GM12878 (cell line): ENCODE results near the gene MRPS5. TPM values are rescaled to one million over a fixed set of nuclear protein-coding genes. Genes with fewer than 3 reads are reported as not detected.

Experiments
- ATAC-seq: fragments of 200-7000 bp; cut with Tn5 transposase; 3 replicates; pipeline ENCODE4 v1.9.1; 2020; ENCODE audit warnings: mild to moderate bottlenecking, moderate library complexity
- BruUV-seq: library from RNA; stranded (reverse); fragments of 400-500 nt; replicated peaks from 2 replicates; lab custom pipeline; 2021; lab: Mats Ljungman, UMichigan
- CTCF ChIA-PET: fragments of 300-600 bp; sonication (Branson Sonifier 250); formaldehyde crosslinking; extraction: SDS; loops from one replicate; lab custom pipeline; 2021; ENCODE audit warnings: inconsistent platforms; lab: Yijun Ruan, JAX
- POLR2A ChIA-PET: fragments of 350-600 bp; formaldehyde crosslinking; extraction: SDS; loops from one replicate; lab custom pipeline; 2021; ENCODE audit warnings: inconsistent platforms; lab: Charles Lee
- RAD21 ChIA-PET: fragments of 300-600 bp; sonication (Branson Sonifier 250); formaldehyde crosslinking; loops from one replicate; lab custom pipeline; 2023; ENCODE audit warnings: antibody characterized with exemption; ENCODE audit not compliant: unreplicated experiment; lab: Charles Lee
- SMC1A ChIA-PET: fragments of 300-600 bp; sonication (Branson Sonifier 250); formaldehyde crosslinking; loops from one replicate; lab custom pipeline; 2023; ENCODE audit not compliant: unreplicated experiment, uncharacterized antibody; lab: Charles Lee
- DNase-seq: peaks from one replicate; pipeline ENCODE4 v3.0.0-alpha.2; 2011; ENCODE audit warnings: low read depth, low spot score
- FAIRE-seq: peaks from 3 replicates; lab custom pipeline; 2011; peaks lifted over from hg19 to GRCh38; lab: Jason Lieb, UNC
- H2AFZ ChIP-seq: 2 replicates; pipeline ENCODE4 v1.6.0; 2011; ENCODE audit warnings: low read depth, low read length, control low read depth; ENCODE audit not compliant: control insufficient read depth
- H3K27ac ChIP-seq: 2 replicates; pipeline ENCODE4 v1.5.1; 2011; ENCODE audit warnings: control low read depth; ENCODE audit not compliant: control insufficient read depth, insufficient read depth
- H3K27me3 ChIP-seq, 2 experiments: replicated peaks in 1 of 2; 2 replicates each; pipeline versions ENCODE4 v1.6.0 to v1.6.1; 2011; ENCODE audit warnings: low read length in 1 of 2; ENCODE audit not compliant: control insufficient read depth in 2 of 2, insufficient read depth in 2 of 2
- H3K36me3 ChIP-seq, 2 experiments: 2 replicates each; pipeline ENCODE4 v1.5.1; 2011; ENCODE audit warnings: low read length in 1 of 2; ENCODE audit not compliant: control insufficient read depth in 2 of 2, insufficient read depth in 2 of 2
- H3K4me1 ChIP-seq: 2 replicates; pipeline ENCODE4 v1.6.1; 2011; ENCODE audit warnings: mild to moderate bottlenecking, low read length, moderate library complexity, mixed read lengths; ENCODE audit not compliant: control insufficient read depth, insufficient read depth
- H3K4me2 ChIP-seq: 2 replicates; pipeline ENCODE4 v1.6.0; 2011; ENCODE audit warnings: control low read depth; ENCODE audit not compliant: control insufficient read depth, insufficient read depth
- H3K4me3 ChIP-seq: fragments of 200-600 bp; sonication (generic); 2 replicates; pipeline ENCODE4 v1.5.1; 2016
- H3K79me2 ChIP-seq: 2 replicates; pipeline ENCODE4 v1.6.0; 2011; ENCODE audit warnings: low read length; ENCODE audit not compliant: control insufficient read depth, insufficient read depth
- H3K9ac ChIP-seq: 2 replicates; pipeline ENCODE4 v1.8.0; 2011; ENCODE audit warnings: low read length, control low read depth, mixed read lengths; ENCODE audit not compliant: control insufficient read depth, insufficient read depth
- H3K9me3 ChIP-seq: replicated peaks from 3 replicates; pipeline ENCODE4 v1.5.1; 2011; ENCODE audit warnings: mild to moderate bottlenecking, low read length; ENCODE audit not compliant: control insufficient read depth, insufficient read depth
- H4K20me1 ChIP-seq: 2 replicates; pipeline ENCODE4 v1.6.0; 2011; ENCODE audit not compliant: control insufficient read depth, insufficient read depth
- CREB1 ChIP-seq: IDR thresholded peaks from 2 replicates; pipeline ENCODE4 v1.6.1; 2012; ENCODE audit warnings: low read depth, mild to moderate bottlenecking, inconsistent platforms
- JUNB ChIP-seq: IDR thresholded peaks from 2 replicates; pipeline ENCODE4 v1.6.1; 2016; ENCODE audit warnings: antibody characterized with exemption, mild to moderate bottlenecking
- JUND ChIP-seq: IDR thresholded peaks from 2 replicates; pipeline ENCODE4 v1.6.1; 2012; ENCODE audit warnings: low read depth, mild to moderate bottlenecking, low read length, improper control_type of control experiment, moderate library complexity
- MEF2A ChIP-seq: IDR thresholded peaks from 2 replicates; pipeline ENCODE4 v1.6.1; 2011; ENCODE audit warnings: low read depth, mild to moderate bottlenecking, low read length, moderate library complexity; ENCODE audit not compliant: insufficient read depth
- NKRF ChIP-seq: fragments of 450-650 bp; conservative IDR thresholded peaks from 2 replicates; pipeline ENCODE4 v1.6.1; 2017; ENCODE audit warnings: mild to moderate bottlenecking, moderate library complexity
- PKNOX1 ChIP-seq: fragments of 450-650 bp; IDR thresholded peaks from 2 replicates; pipeline ENCODE4 v1.6.1; 2016; ENCODE audit warnings: mild to moderate bottlenecking
- POU2F2 ChIP-seq: IDR thresholded peaks from 3 replicates; pipeline ENCODE4 v1.6.1; 2011; ENCODE audit warnings: low read depth, mild to moderate bottlenecking, low read length, borderline replicate concordance
- SKIL ChIP-seq: fragments of 450-650 bp; IDR thresholded peaks from 2 replicates; pipeline ENCODE4 v1.6.1; 2017; ENCODE audit warnings: mild to moderate bottlenecking, low read depth, inconsistent platforms; ENCODE audit not compliant: poor library complexity, severe bottlenecking
- SREBF1 ChIP-seq: IDR thresholded peaks from 2 replicates; pipeline ENCODE4 v1.6.1; 2012; ENCODE audit warnings: mild to moderate bottlenecking, low read length
- TARDBP ChIP-seq: IDR thresholded peaks from 2 replicates; pipeline ENCODE4 v1.6.1; 2016; ENCODE audit warnings: borderline replicate concordance
- TCF3 ChIP-seq: IDR thresholded peaks from 2 replicates; pipeline ENCODE4 v1.6.1; 2012; ENCODE audit warnings: low read depth, mild to moderate bottlenecking, low read length, borderline replicate concordance; ENCODE audit not compliant: insufficient read depth
- WRNIP1 ChIP-seq: IDR thresholded peaks from 2 replicates; pipeline ENCODE4 v1.6.1; 2011; ENCODE audit warnings: low read depth, low read length, improper control_type of control experiment, borderline replicate concordance
- ZNF687 ChIP-seq: fragments of 450-650 bp; IDR thresholded peaks from 2 replicates; pipeline ENCODE4 v1.6.1; 2017; ENCODE audit warnings: mild to moderate bottlenecking, moderate library complexity
- ZSCAN29 ChIP-seq: fragments of 450-650 bp; IDR thresholded peaks from 2 replicates; pipeline ENCODE4 v1.6.1; 2017; ENCODE audit warnings: mild to moderate bottlenecking, moderate library complexity
- WGBS: methylation state at CpG from one replicate; pipeline ENCODE4 v1.1.6; 2016; ENCODE audit warnings: low lambda C conversion rate; ENCODE audit not compliant: insufficient replicate concordance, insufficient coverage; ENCODE audit errors: missing lambda C conversion rate; 5-methylcytosine and 5-hydroxymethylcytosine counted together
- in situ Hi-C: fragments of 300-500 bp; cut with MboI; formaldehyde crosslinking; loops from 9 replicates; pipeline ENCODE4 v1.14.3; 2018; ENCODE audit warnings: mixed read lengths
- intact Hi-C: fragments of 100-400 bp; cut with micrococcal nuclease; formaldehyde crosslinking; loops from one replicate; pipeline ENCODE4 v1.14.2; 2022; ENCODE audit not compliant: unreplicated experiment
- polyA plus RNA-seq, 11 experiments: library from polyadenylated mRNA; depleted of rRNA in 4 of 11; unstranded in 6 of 11; stranded (reverse) in 5 of 11; fragments of >200 nt; fragmentation: Nextera tagmentation in 4 of 11; fragmentation: Illumina TruSeq in 1 of 11; extraction: Ambion mirVana in 4 of 11; extraction: Trizol in 1 of 11; gene quantifications; 1 replicate in 1 of 11; 2 replicates in 10 of 11; pipeline versions ENCODE4 v1.2.1 to v1.2.3, GENCODE V29; 2011 to 2016; ENCODE audit warnings: inconsistent platforms in 2 of 11, missing spikeins in 2 of 11, low read depth in 1 of 11
- total RNA-seq, 4 experiments: library from RNA; depleted of rRNA in 3 of 4; stranded (reverse); fragments of >200 nt in 3 of 4; fragmentation: Illumina TruSeq in 1 of 4; extraction: Trizol in 1 of 4; gene quantifications; 2 replicates each; pipeline versions ENCODE4 v1.2.1 to v1.2.3, GENCODE V29; 2013 to 2021

Gene MRPS5
- total and polyA plus RNA-seq, 10 of the 15 experiments (the other 5 are each of a cell fraction or from before 2014, with no cell fraction given) = 54.8 to 93.0 (median 76.3) TPM

GRCh38 chr2:95075440-95076132 lies 46.0 kb downstream of the MRPS5 start:
- CTCF ChIA-PET = interaction anchor here (0.9 to 12.6 kb wide), 15 partner anchors 10 to 84 kb away, joined by 3 to 339 read pairs (median 7); partner anchors contain the start of genes MAL and MRPS5
- TF ChIP-seq SREBF1 = no peak
- TF ChIP-seq PKNOX1 = no peak
- no peak for TF ChIP-seq JUND
- TF ChIP-seq JUNB = no peak
- TF ChIP-seq ZNF687 = no peak
- TF ChIP-seq NKRF = no peak
- no peak for TF ChIP-seq ZSCAN29
- TF ChIP-seq TCF3 = no peak
- no peak for TF ChIP-seq TARDBP
- TF ChIP-seq MEF2A = no peak
- no peak for TF ChIP-seq POU2F2
- no peak for TF ChIP-seq SKIL
- no peak for TF ChIP-seq WRNIP1
- no peak for TF ChIP-seq CREB1

More at GRCh38 chr2:95075440-95076132, 46.0 kb downstream of the MRPS5 start:
- H2AFZ ChIP-seq = no peak overlapping the region
- no peaks in the 10 kb centered on the region for H4K20me1 ChIP-seq
- H3K79me2 ChIP-seq = no peaks in the 10 kb centered on the region
- BruUV-seq = no TSS peak
- FAIRE-seq (no peak), ATAC-seq (no peak), DNase-seq (no peak)
- SMC1A ChIA-PET = interaction anchor here (0.7 to 3.2 kb wide), 7 partner anchors 12 to 89 kb away, joined by 3 to 26 read pairs (median 4); no protein-coding TSS in a partner anchor
- 69% methylated on average over 8 of the region's 8 CpGs for WGBS
- POLR2A ChIA-PET = interaction anchor here (1.3 kb wide), 1 partner anchor 13 kb away, joined by 3 read pairs; no protein-coding TSS in a partner anchor
- in situ Hi-C loops = loop anchor here (5.0 kb wide), 1 partner anchor 53 kb away; no protein-coding TSS in a partner anchor
- no peaks in the 10 kb centered on the region; a peak in 2 of 4 replicates for H3K27me3 ChIP-seq
- no peaks in the 10 kb centered on the region for H3K36me3 ChIP-seq
- RAD21 ChIA-PET = interaction anchor here (1.1 to 3.4 kb wide), 7 partner anchors 12 to 53 kb away, joined by 3 to 26 read pairs (median 4); partner anchors contain the start of gene MRPS5
- no peak overlapping the region for H3K9ac ChIP-seq
- H3K9me3 ChIP-seq = no peaks in the 10 kb centered on the region
- peaks cover 14% of the 10 kb centered on the region for H3K4me1 ChIP-seq
- H3K4me2 ChIP-seq = no peak overlapping the region
- intact Hi-C loops = loop anchor here (2.0 to 5.0 kb wide), 2 partner anchors 33 to 39 kb away; no protein-coding TSS in a partner anchor
- H3K4me3 ChIP-seq = no peak overlapping the region
- no peak overlapping the region for H3K27ac ChIP-seq
